DOHH2 (cell line): ENCODE measurements around the gene FAM234A.

Source experiments
- H3F3A ChIP-seq: fragments of 200-600 bp; sonication (generic), shearing (Covaris generic); 2 replicates; pipeline ENCODE4 v1.6.0; 2016; ENCODE audit warnings: antibody characterized with exemption, mild to moderate bottlenecking; ENCODE audit not compliant: control insufficient read depth, insufficient read depth
- H3K27ac ChIP-seq: fragments of 200-600 bp; sonication (generic); 2 replicates; pipeline ENCODE4 v1.5.1; 2014; ENCODE audit warnings: low read depth, mild to moderate bottlenecking, low read length, moderate library complexity
- H3K27me3 ChIP-seq: fragments of 200-600 bp; sonication (generic); 2 replicates; pipeline ENCODE4 v1.6.1; 2014; ENCODE audit warnings: mild to moderate bottlenecking, low read length, mixed read lengths; ENCODE audit not compliant: control insufficient read depth
- H3K36me3 ChIP-seq: fragments of 200-600 bp; sonication (generic); 2 replicates; pipeline ENCODE4 v1.6.1; 2014; ENCODE audit warnings: mild to moderate bottlenecking, low read length, moderate library complexity, mixed read lengths; ENCODE audit not compliant: control insufficient read depth
- H3K4me1 ChIP-seq: fragments of 200-600 bp; sonication (generic); 2 replicates; pipeline ENCODE4 v1.6.1; 2014; ENCODE audit warnings: mild to moderate bottlenecking, low read length, mixed read lengths; ENCODE audit not compliant: control insufficient read depth
- H3K4me2 ChIP-seq: fragments of 200-600 bp; sonication (generic); 2 replicates; pipeline ENCODE4 v1.6.0; 2014; ENCODE audit warnings: mild to moderate bottlenecking, low read length, moderate library complexity
- H3K4me3 ChIP-seq: fragments of 200-600 bp; sonication (generic); 2 replicates; pipeline ENCODE4 v1.5.1; 2014; ENCODE audit warnings: mild to moderate bottlenecking, low read length, mixed read lengths
- H3K79me2 ChIP-seq: fragments of 200-600 bp; sonication (generic); 2 replicates; pipeline ENCODE4 v1.6.1; 2014; ENCODE audit warnings: mild to moderate bottlenecking, low read length, mixed read lengths; ENCODE audit not compliant: control insufficient read depth
- H3K9me2 ChIP-seq: fragments of 200-600 bp; sonication (generic); replicated peaks from 2 replicates; pipeline ENCODE4 v1.6.1; 2014; ENCODE audit warnings: mild to moderate bottlenecking, low read length, mixed read lengths; ENCODE audit not compliant: control insufficient read depth
- H3K9me3 ChIP-seq: fragments of 200-600 bp; sonication (generic); 2 replicates; pipeline ENCODE4 v1.6.1; 2014; ENCODE audit warnings: antibody characterized with exemption, low read length, mixed read lengths; ENCODE audit not compliant: control insufficient read depth, insufficient read depth
- H4K20me1 ChIP-seq: fragments of 200-600 bp; sonication (generic); 2 replicates; pipeline ENCODE4 v1.6.0; 2014; ENCODE audit warnings: low read depth, mild to moderate bottlenecking, antibody characterized with exemption, low read length, moderate library complexity; ENCODE audit not compliant: control insufficient read depth, insufficient read depth
- CTCF ChIP-seq: fragments of 200-600 bp; sonication (generic); IDR thresholded peaks from one replicate; pipeline ENCODE4 v1.5.1; 2014; ENCODE audit warnings: antibody characterized with exemption, mild to moderate bottlenecking, low read depth, low read length; ENCODE audit not compliant: poor library complexity, severe bottlenecking
- EZH2phosphoT487 ChIP-seq: fragments of 200-600 bp; sonication (generic); IDR thresholded peaks from 2 replicates; pipeline ENCODE4 v1.6.1; 2017; ENCODE audit warnings: borderline replicate concordance, mild to moderate bottlenecking, antibody characterized with exemption, low read length, moderate library complexity, mixed read lengths

Gene FAM234A

GRCh38 chr16:259226-259625, 24.6 kb downstream of the FAM234A start:
- 0 out of 2 replicates have a peak, but pooled peaks cover 4% of the 10 kb centered on the region for H3K36me3 ChIP-seq
- no peaks in the 10 kb centered on the region for H4K20me1 ChIP-seq
- H3K4me2 ChIP-seq: no peak overlapping the region
- H3K27ac ChIP-seq: no peak overlapping the region
- no peak overlapping the region for H3K4me3 ChIP-seq
- H3K4me1 ChIP-seq: no peaks in the 10 kb centered on the region
- TF ChIP-seq CTCF (no peak), EZH2phosphoT487 (no peak)
- no peaks in the 10 kb centered on the region for H3K9me2 ChIP-seq
- H3K79me2 ChIP-seq: no peaks in the 10 kb centered on the region
- H3K27me3 ChIP-seq: no peaks in the 10 kb centered on the region
- H3K9me3 ChIP-seq: no peaks in the 10 kb centered on the region
- H3F3A ChIP-seq: no peaks in the 10 kb centered on the region

- H3K9me3 ChIP-seq: no peaks in the 10 kb centered on the region
- H3K27ac ChIP-seq: no peak overlapping the region
- TF ChIP-seq EZH2phosphoT487 (no peak), CTCF (no peak)
- H3F3A ChIP-seq: no peaks in the 10 kb centered on the region
- no peaks in the 10 kb centered on the region for H3K4me1 ChIP-seq
- H3K27me3 ChIP-seq: no peaks in the 10 kb centered on the region
- no peaks in the 10 kb centered on the region for H3K79me2 ChIP-seq
- H3K9me2 ChIP-seq: no peaks in the 10 kb centered on the region
- 0 out of 2 replicates have a peak, but pooled peaks cover 4% of the 10 kb centered on the region for H3K36me3 ChIP-seq
- H3K4me2 ChIP-seq: no peak overlapping the region
- no peaks in the 10 kb centered on the region for H4K20me1 ChIP-seq
- no peak overlapping the region for H3K4me3 ChIP-seq
Measured at GRCh38 chr16:259814-260253, 25.2 kb downstream of the FAM234A start.

- Histone ChIP-seq H3K9me3 (no peaks in the 10 kb centered on the region), H3K79me2 (no peaks in the 10 kb centered on the region), H3K27me3 (no peaks in the 10 kb centered on the region), H3K27ac (no peak overlapping the region), H3K4me3 (no peak overlapping the region), H3F3A (no peaks in the 10 kb centered on the region), H3K4me2 (no peak overlapping the region), H3K9me2 (no peaks in the 10 kb centered on the region), H3K36me3 (0 out of 2 replicates have a peak, but pooled peaks cover 4% of the 10 kb centered on the region), H3K4me1 (no peaks in the 10 kb centered on the region), H4K20me1 (no peaks in the 10 kb centered on the region)
- TF ChIP-seq CTCF: no peak
- no peak for TF ChIP-seq EZH2phosphoT487
Measured at GRCh38 chr16:260326-260725, 25.7 kb downstream of the FAM234A start.
